NCI-H774 (cell line): ENCODE results near the gene DOCK10.

Source experiments
- DNase-seq: peaks from one replicate; lab custom pipeline; 2025; lab: John Stamatoyannopoulos, UW

The DOCK10 gene

DNA sequence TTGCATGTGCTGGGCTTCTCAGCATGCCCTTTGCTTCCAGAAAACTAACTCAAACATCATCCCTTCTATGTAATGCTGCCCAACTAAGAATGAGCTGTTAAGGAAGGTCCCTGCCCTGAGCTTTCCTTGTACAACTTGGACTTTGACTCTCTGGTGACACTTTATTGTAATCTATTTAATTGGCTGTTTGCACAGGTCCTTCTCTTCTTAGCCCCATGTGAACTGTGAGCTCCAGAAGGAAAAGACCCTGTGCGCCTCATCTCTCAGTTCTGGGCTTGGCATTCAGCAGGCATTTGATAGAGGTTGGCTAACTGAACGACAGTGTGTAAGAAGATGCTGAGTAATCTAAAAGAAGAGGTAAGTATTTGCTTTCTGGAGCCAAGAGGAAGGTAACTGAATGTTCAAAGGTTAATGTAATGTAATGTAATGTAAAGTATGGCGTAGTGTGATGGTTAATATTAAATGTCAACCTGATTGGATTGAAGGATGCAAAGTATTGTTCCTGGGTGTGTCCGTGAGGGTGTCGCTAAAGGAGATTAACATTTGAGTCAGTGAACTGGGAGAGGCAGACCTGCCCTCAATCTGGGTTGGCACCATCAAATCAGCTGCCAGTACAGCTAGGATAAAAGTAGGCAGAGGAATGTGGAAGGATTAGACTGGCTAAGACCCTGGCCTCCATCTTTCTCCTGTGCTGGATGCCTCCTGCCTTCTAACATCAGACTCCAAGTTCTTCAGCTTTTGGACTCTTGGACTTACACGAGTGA lies 265.3 kb downstream of the DOCK10 start:
- no peak for DNase-seq

DNA sequence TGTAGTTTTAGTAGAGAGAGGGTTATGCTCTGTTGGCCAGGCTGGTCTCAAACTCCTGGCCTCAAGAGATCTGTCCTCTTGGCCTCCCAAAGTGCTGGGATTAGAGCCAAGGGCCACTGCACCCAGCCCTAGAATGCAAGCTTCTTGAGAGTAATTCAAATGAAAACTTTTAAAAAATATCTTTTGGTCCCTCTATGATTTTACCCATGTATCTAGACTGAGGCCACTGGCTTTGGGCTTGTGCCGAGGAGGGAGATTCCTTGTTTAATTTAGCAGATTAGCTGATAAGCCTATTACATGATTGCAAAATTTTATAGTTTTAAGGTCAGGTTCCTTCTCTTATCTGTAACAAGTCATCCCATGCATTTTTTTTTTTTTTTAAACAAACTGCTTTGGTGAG lies 266.6 kb downstream of the DOCK10 start:
- DNase-seq, result no peak

- DNase-seq, result no peak
Observed at GRCh38 chr2:224774735-224775134, 267.5 kb downstream of the DOCK10 start.

DNA sequence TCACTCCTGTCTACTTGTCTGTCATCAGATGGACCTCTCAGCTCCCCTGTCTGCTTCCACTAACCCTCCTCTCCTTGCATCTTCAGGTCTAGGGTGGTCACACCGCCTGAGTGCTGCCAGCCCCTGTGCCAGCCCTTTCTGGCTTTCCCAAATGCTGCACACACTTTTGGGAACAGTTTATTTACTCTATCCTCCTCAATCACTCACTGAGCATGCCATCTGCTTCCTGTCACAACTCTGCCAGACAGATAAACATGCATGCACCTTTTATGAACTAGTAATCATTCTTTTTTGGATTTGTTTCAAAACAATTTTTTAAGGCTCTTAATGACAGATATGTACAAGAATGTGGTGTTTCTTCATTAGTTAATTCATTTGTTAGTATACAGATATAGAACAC lies 269.8 kb downstream of the DOCK10 start:
- no peak for DNase-seq

GRCh38 chr2:224769489-224769888 lies 272.8 kb downstream of the DOCK10 start:
- no peak for DNase-seq

- no peak for DNase-seq
Observed at GRCh38 chr2:224764565-224765236, 277.6 kb downstream of the DOCK10 start.

DNA sequence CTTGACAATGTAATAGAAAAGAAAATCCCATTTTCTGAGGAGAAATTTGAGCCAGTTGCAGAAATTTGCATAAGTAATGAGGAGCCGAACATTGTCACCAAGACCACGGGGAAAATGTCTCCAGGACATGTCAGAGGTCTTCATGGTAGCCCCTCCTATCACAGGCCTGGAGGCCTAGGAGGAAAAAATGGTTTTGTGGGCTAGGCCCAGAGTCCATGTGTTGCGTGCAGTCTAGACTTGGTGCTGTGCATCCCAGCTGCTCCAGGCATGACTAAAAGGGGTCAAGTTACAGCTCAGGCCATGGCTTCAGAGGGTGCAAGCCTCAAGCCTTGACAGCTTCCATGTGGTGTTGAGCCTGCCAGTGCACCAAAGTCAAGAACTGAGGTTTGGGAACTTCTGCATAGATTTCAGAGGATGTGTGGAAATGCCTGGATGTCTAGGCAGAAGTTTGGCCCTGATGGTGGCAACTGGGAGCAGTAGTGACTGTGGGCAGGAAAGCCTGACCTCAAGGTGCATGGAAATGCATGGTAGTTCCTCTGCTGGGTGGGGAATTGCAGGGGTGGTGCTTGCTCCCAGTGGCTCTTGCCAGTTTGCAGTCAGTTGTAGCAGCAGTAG lies 284.2 kb downstream of the DOCK10 start:
- DNase-seq, result no peak

DNA sequence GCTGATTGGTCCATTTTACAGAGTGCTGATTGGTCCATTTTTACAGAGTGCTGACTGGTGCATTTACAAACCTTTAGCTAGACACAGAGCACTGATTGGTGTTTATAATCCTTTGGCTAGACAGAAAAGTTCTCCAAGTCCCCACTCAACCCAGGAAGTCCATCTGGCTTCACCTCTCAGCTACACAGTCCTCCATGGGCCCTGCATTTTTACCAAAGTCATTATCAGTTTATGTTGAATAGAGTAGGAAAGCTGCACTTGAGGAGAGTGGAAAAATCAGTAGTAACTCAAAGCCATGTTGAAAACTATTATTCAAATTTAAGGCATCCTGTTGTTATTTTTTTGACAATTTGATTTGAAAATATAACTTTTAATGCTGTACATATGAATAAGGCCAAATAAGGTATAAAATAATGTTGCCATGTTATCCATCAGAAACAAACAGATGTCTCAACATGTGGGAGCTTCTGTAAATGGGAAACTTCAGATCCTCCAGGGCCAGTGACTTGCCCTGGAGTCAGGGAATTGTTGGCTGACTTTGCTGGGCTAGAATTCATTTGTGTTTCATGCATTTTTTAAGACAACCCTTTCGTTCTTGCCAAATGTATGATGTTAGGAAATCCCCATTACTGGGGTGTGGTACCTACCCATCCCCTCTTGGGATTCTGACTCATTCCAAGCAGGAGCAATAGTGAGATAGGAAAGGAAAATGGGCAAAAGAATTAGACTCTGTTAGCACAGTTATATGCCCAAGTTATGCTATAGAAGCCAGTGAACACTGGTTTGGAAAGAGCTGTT lies 288.3 kb downstream of the DOCK10 start:
- DNase-seq, result no peak

DNA sequence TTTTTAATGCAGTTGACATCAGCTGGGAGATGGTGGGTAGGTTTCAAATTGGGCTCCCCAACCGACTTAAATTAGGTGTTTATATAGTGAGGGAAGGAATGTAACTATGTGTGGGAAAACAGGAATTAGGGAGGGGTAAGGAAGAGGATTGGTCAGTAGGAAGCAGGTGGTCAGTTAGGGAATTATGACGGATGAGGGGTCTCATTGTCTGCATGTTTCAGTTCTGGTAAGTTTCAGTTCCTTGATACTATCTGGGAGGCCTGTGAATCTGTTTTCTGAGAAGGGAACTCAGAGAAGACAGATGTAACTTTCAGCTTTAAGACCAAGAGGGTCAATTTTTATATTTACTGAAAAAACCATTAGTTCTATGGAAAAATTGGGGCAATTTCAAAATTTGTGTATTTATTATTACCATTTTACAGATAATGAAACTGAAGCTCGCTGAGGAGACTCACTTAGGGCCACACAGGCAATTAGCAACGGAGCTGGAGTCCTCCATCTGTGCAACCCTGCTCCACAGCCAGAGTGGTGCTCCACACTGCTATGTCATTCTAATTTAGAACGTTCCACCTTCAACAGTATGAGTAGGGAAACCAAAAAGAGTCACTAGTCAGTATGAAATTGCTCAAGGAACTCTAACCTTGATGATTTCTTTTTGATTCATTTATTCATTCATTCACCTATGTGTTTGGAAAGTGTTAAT lies 290.1 kb downstream of the DOCK10 start:
- no peak for DNase-seq

GRCh38 chr2:224749136-224749535 lies 293.1 kb downstream of the DOCK10 start:
- no peak for DNase-seq

GRCh38 chr2:224747765-224748164 lies 294.5 kb downstream of the DOCK10 start:
- no peak for DNase-seq

DNA sequence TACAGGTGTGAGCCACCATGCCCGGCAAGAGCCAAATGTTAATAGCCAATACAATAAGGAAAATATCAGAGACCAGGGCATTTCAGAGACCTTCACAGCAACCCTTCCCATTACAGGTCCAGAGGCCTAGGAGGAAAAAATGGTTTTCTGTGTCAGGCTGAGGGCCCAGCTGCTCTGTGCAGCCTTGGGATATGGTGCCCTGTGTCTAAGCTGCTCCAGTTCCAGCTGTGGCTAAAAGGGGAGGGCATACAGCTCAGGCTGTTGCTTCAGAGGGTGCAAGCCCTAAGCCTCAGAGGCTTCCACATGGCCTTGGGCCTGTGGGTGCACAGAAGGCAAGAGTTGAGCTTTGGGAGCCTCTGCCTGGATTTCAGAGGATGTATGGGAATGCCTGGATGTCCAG lies 306.0 kb downstream of the DOCK10 start:
- DNase-seq, result no peak

- DNase-seq, result no peak
Observed at GRCh38 chr2:224734949-224735348, 307.3 kb downstream of the DOCK10 start.

DNA sequence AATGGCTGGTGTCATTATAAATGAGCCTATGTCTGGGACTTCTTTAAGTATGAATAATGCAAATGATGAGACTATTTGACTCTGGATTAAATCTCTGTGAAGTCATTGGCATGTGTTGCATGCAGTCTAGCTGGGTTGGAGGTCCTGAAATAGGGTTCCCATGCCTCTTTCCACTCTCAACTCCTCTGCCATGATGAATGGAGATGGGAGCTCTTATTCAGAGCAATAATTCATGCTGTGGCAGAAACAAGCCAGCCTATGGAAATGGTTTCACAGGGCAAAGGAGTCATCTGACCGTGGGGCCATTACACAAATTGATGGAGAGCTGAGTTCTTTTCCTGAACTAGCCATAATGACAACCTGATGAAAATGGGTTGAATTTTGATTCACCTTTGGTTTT lies 310.6 kb downstream of the DOCK10 start:
- no peak for DNase-seq

GRCh38 chr2:224729435-224729834 lies 312.8 kb downstream of the DOCK10 start:
- no peak for DNase-seq

DNA sequence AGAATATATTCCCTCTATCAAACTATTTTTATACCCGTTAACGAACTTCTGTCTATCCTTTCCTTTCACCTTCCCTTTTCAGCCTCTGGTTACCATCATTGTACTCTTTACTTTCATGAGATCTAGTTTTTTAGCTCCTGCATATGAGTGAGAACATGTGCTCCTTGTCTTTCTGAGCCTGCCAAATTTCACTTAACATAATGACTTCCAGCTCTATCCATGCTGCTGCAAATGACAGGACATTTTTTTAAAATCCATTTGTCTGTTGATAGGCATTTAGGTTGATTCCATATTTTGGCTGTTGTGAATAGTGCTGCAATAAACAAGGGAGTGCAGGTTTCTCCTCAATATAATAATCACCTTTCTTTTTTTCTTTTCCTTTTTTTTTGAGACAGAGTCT lies 317.9 kb downstream of the DOCK10 start:
- no peak for DNase-seq

GRCh38 chr2:224723586-224724217 lies 318.6 kb downstream of the DOCK10 start:
- no peak for DNase-seq

- no peak for DNase-seq
Observed at GRCh38 chr2:224722770-224723169, 319.5 kb downstream of the DOCK10 start.

DNA sequence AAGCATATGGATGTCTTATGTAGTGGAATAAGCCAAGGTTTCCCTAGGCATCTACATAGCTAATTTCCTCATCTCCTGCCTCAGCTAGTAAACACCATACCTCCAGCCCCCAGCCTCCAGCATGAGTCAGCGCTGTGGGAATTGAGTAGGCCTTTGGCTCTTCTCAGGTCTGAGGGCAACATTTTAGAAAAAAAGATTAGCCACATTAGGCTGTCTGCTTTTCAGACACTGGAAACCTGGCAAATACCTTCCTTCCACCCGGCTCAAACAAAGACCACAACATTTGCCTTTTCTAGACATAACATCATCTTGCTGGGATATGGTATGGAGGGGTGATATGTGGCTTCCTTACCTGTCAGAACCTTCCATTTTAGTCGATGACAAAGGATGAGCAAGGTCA lies 320.0 kb downstream of the DOCK10 start:
- DNase-seq, result no peak

- DNase-seq, result no peak
Observed at GRCh38 chr2:224716921-224717320, 325.3 kb downstream of the DOCK10 start.

- no peak for DNase-seq
Observed at GRCh38 chr2:224716201-224716600, 326.1 kb downstream of the DOCK10 start, which contains the start of gene CCDC195. TSS of gene CCDC195 (minus strand) at chr2:224716365. CDS start at chr2:224716365, 0 bp downstream.
